DOHH2 (cell line): Measurements from ENCODE around the gene VWF.
A peak's percentile ranks its signal among the peaks of the same experiment; 100 is the strongest.

Source experiments
- H3F3A ChIP-seq: fragments of 200-600 bp; sonication (generic), shearing (Covaris generic); 2 replicates; pipeline ENCODE4 v1.6.0; 2016; ENCODE audit warnings: antibody characterized with exemption, mild to moderate bottlenecking; ENCODE audit not compliant: control insufficient read depth, insufficient read depth
- H3K27ac ChIP-seq: fragments of 200-600 bp; sonication (generic); 2 replicates; pipeline ENCODE4 v1.5.1; 2014; ENCODE audit warnings: low read depth, mild to moderate bottlenecking, low read length, moderate library complexity
- H3K27me3 ChIP-seq: fragments of 200-600 bp; sonication (generic); 2 replicates; pipeline ENCODE4 v1.6.1; 2014; ENCODE audit warnings: mild to moderate bottlenecking, low read length, mixed read lengths; ENCODE audit not compliant: control insufficient read depth
- H3K36me3 ChIP-seq: fragments of 200-600 bp; sonication (generic); 2 replicates; pipeline ENCODE4 v1.6.1; 2014; ENCODE audit warnings: mild to moderate bottlenecking, low read length, moderate library complexity, mixed read lengths; ENCODE audit not compliant: control insufficient read depth
- H3K4me1 ChIP-seq: fragments of 200-600 bp; sonication (generic); 2 replicates; pipeline ENCODE4 v1.6.1; 2014; ENCODE audit warnings: mild to moderate bottlenecking, low read length, mixed read lengths; ENCODE audit not compliant: control insufficient read depth
- H3K4me2 ChIP-seq: fragments of 200-600 bp; sonication (generic); 2 replicates; pipeline ENCODE4 v1.6.0; 2014; ENCODE audit warnings: mild to moderate bottlenecking, low read length, moderate library complexity
- H3K4me3 ChIP-seq: fragments of 200-600 bp; sonication (generic); 2 replicates; pipeline ENCODE4 v1.5.1; 2014; ENCODE audit warnings: mild to moderate bottlenecking, low read length, mixed read lengths
- H3K79me2 ChIP-seq: fragments of 200-600 bp; sonication (generic); 2 replicates; pipeline ENCODE4 v1.6.1; 2014; ENCODE audit warnings: mild to moderate bottlenecking, low read length, mixed read lengths; ENCODE audit not compliant: control insufficient read depth
- H3K9me2 ChIP-seq: fragments of 200-600 bp; sonication (generic); replicated peaks from 2 replicates; pipeline ENCODE4 v1.6.1; 2014; ENCODE audit warnings: mild to moderate bottlenecking, low read length, mixed read lengths; ENCODE audit not compliant: control insufficient read depth
- H3K9me3 ChIP-seq: fragments of 200-600 bp; sonication (generic); 2 replicates; pipeline ENCODE4 v1.6.1; 2014; ENCODE audit warnings: antibody characterized with exemption, low read length, mixed read lengths; ENCODE audit not compliant: control insufficient read depth, insufficient read depth
- H4K20me1 ChIP-seq: fragments of 200-600 bp; sonication (generic); 2 replicates; pipeline ENCODE4 v1.6.0; 2014; ENCODE audit warnings: low read depth, mild to moderate bottlenecking, antibody characterized with exemption, low read length, moderate library complexity; ENCODE audit not compliant: control insufficient read depth, insufficient read depth
- CTCF ChIP-seq: fragments of 200-600 bp; sonication (generic); IDR thresholded peaks from one replicate; pipeline ENCODE4 v1.5.1; 2014; ENCODE audit warnings: antibody characterized with exemption, mild to moderate bottlenecking, low read depth, low read length; ENCODE audit not compliant: poor library complexity, severe bottlenecking
- EZH2phosphoT487 ChIP-seq: fragments of 200-600 bp; sonication (generic); IDR thresholded peaks from 2 replicates; pipeline ENCODE4 v1.6.1; 2017; ENCODE audit warnings: borderline replicate concordance, mild to moderate bottlenecking, antibody characterized with exemption, low read length, moderate library complexity, mixed read lengths

The VWF gene

GRCh38 chr12:6065863-6066199 lies 58.6 kb downstream of the VWF start:
- Histone ChIP-seq H4K20me1 (no peaks in the 10 kb centered on the region), H3K27me3 (no peaks in the 10 kb centered on the region), H3K36me3 (no peaks in the 10 kb centered on the region), H3K79me2 (no peaks in the 10 kb centered on the region), H3K4me1 (no peaks in the 10 kb centered on the region), H3K9me2 (no peaks in the 10 kb centered on the region), H3K4me3 (no peak overlapping the region), H3K9me3 (no peaks in the 10 kb centered on the region), H3K27ac (no peak overlapping the region), H3K4me2 (no peak overlapping the region), H3F3A (no peaks in the 10 kb centered on the region)
- no peak for TF ChIP-seq CTCF
- TF ChIP-seq EZH2phosphoT487 = no peak

GRCh38 chr12:6065131-6065862 lies 59.2 kb downstream of the VWF start:
- TF ChIP-seq CTCF (no peak), EZH2phosphoT487 (no peak)
- H3K4me2 ChIP-seq = no peak overlapping the region
- H3K79me2 ChIP-seq = no peaks in the 10 kb centered on the region
- no peaks in the 10 kb centered on the region for H3K9me2 ChIP-seq
- H3K27me3 ChIP-seq = no peaks in the 10 kb centered on the region
- no peaks in the 10 kb centered on the region for H3K4me1 ChIP-seq
- H3K4me3 ChIP-seq = no peak overlapping the region
- H4K20me1 ChIP-seq = no peaks in the 10 kb centered on the region
- H3K36me3 ChIP-seq = no peaks in the 10 kb centered on the region
- H3K27ac ChIP-seq = no peak overlapping the region
- no peaks in the 10 kb centered on the region for H3F3A ChIP-seq
- no peaks in the 10 kb centered on the region for H3K9me3 ChIP-seq

- Histone ChIP-seq H3K4me2 (no peak overlapping the region), H3K9me3 (no peaks in the 10 kb centered on the region), H4K20me1 (no peaks in the 10 kb centered on the region), H3K9me2 (no peaks in the 10 kb centered on the region), H3K4me1 (no peaks in the 10 kb centered on the region), H3K79me2 (no peaks in the 10 kb centered on the region), H3F3A (no peaks in the 10 kb centered on the region), H3K27me3 (no peaks in the 10 kb centered on the region), H3K36me3 (no peaks in the 10 kb centered on the region), H3K4me3 (no peak overlapping the region), H3K27ac (no peak overlapping the region)
- TF ChIP-seq CTCF = peak; percentile 81
- no peak for TF ChIP-seq EZH2phosphoT487
Observed at GRCh38 chr12:6062757-6063735, 61.4 kb downstream of the VWF start.
